NCI-H82 (cell line): ENCODE measurements around the gene FIGNL2.

Experiments used
- DNase-seq: peaks from one replicate; lab custom pipeline; 2025; lab: John Stamatoyannopoulos, UW

FIGNL2 gene

DNA sequence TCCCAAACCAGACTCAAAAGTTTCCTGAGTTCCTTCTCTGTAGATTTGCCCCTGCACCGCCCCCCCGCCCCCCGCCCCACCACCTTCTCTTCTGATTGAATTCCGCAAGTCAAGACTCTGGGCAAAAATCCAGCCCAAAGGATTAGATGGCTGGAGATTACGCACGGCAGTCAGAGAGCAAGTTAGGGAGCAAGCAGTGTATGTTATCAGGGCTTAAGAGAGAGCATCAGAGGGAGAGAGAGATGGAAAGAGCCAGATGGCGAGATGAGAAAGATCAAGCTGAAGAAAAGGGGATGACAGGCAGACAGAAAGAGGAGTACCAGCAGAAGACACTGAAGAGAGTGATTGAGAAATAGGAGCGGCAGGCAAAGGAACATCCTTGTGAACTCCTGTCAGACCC, 25.5 kb upstream of the FIGNL2 start:
- DNase-seq, result peak; percentile 99

DNA sequence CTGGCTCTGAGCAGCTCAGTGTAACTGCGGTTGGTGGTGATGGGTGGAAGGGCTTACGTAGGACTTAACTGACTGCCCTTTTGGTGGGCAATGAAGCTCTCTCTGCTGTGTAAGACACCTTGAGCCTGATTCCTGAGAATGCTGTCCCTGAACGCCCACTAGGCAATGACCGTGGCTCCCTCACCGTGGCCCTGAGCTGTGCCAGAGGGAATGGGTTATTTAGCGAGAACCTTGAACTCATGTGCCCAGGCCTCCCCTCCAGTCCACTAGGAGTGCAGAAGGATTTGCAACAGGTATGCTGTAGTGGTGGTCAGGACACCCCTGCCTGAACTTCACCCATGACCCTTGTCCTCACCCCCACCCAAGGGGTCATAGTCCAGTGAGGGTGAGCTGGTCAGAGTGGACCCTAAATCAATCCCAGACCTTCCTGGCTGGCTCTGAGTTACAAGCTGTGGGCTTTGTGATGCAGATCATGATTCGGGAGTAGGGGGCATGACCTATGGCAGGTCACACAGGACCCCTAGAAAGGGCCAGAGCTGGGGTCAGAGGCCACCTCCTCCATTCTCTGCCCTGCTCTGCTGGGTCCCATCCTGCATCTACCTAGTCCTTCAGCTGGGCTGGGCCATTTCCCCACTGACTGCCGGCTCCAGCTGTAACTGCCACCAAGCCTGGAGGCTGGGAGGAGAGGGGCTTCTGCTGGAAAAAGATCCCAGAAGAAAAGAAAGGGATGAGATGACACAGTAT, 24.9 kb upstream of the FIGNL2 start:
- no peak for DNase-seq

GRCh38 chr12:51872689-51872981, 24.1 kb upstream of the FIGNL2 start:
- DNase-seq, result no peak

DNA sequence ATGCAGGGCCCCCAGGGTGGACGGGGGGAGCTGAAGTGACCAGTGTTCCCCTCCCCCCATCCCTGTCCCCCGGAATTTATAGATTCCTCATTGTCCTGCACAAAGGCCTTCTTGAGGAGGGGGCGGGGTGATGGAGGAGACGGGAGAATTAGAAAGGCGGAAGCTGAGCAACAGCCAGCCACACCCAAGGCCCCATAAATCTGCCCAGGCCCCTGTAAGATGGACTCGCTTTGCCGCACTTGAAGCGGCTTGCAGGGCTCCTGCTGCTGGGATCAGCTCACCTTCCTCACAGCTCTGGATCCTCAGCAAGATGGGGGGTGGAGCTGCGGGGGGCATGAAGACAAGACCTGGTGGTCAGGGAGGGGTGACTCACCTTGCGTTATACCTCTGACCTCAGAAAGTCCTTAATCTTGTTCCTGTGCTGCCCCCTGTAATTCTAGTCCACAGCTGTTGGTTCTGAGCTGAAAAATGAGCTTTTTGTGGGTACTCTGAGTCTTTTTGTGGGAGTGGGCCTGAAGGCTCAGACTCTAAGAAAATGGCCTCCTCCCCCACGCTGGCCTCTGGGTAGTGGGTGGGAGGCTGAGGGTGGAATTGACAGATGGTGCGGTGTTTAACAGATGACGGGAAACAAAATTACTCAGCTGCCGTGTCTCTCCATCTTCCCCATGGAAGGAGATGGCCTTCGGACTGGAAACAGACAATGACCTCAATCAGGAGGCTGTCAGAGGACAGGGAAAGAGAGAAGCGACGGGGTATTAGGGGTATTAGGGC, 23.6 kb upstream of the FIGNL2 start:
- DNase-seq, result peak; percentile 96

GRCh38 chr12:51871126-51871525, 22.6 kb upstream of the FIGNL2 start:
- peak; percentile 52 for DNase-seq

DNA sequence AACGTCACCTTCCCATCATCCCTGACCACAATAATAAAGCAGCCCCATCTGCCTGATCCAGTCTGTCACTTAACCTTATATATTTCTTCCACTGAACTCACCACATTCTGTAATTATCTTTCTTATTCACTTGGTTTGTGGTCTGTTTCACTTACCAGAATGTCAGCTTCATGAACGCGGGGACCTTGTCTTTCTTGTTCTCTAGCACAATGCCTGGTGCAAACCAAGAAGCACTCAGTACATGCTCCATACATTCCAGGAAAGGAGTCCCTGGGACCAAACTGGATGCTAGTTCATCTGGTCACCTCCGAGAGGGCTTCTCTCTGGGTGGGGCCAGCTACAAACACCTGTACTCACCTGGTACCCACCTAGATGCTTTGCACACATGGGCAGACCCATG, 22.0 kb upstream of the FIGNL2 start:
- DNase-seq, result no peak

DNA sequence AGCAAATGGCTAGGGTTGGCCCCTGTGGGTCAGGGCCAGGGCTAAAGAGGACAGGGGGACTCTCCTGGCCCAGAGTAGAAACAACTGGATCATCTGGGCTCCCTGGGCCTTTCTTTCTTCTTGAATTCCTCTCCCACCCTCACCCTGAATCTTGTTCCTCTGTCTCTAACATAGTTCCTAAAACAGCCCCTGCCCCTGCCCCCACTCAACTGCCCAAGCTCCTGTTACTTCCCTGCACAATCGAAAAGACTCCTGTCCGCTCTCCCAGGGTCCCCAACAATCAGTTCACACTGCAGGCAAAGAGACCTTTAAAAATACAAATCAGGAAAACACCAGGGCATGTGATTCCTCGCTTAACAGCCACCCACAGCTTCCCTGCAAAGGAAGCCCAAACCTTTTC, 21.4 kb upstream of the FIGNL2 start:
- DNase-seq, result no peak

- DNase-seq, result peak; percentile 46
These were observed 21.0 kb upstream of the FIGNL2 start for GRCh38 chr12:51869496-51869865.

DNA sequence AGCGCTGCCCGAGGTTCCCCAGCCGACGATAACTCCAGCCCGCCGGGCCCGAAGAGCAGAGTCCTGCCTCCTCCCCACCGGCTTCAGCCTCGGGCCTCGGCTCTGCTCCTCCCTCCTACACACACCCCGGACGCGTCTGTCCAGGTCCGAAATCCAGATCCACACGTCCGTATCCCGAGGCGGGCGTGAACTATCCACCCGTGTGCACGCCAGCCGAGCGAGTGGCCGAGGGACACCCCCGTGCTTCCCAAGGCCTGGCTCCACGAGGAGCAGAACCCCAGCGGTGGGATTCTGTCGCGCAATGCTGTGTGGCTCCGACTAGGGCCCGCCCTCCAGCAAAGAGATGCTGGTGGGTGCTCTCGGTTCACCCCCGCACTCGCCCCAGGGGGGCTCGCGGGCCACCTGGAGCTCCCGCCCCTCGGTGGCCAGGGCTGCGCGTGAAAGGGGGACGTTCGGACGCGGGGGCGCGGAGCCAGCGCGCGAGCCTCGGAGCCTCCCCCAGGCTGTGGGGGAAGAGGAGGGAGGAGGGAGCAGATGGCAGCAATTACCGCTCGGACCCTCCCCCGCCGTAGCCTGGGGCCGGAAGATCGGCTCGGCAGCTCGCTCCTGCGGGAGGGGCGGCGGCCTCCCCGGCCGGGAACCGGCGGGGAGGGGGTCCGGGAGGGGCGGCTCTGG, 20.4 kb upstream of the FIGNL2 start:
- DNase-seq, result peak; percentile 84

- DNase-seq, result no peak
These were observed 19.4 kb upstream of the FIGNL2 start for GRCh38 chr12:51867796-51868428.

DNA sequence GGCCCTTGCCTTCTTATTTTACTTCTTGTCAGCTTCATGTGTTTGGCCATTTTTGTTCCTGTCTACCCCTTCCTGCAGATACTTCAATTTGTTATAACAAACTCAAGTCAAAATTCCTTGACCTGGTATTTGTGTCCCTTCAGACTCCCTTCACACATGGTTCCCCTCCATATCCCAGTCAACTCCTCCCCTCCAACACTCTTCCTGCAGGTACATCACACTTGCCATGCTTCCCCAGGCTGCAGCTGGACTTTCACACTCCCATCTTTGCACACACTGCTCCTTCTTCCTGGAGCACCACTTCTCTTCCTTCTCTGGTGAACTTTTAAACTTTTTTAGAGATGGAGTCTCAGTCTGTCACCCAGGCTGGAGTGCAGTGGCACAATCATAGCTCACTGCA, 18.9 kb upstream of the FIGNL2 start:
- no peak for DNase-seq

GRCh38 chr12:51866762-51867161, 18.2 kb upstream of the FIGNL2 start:
- no peak for DNase-seq

DNA sequence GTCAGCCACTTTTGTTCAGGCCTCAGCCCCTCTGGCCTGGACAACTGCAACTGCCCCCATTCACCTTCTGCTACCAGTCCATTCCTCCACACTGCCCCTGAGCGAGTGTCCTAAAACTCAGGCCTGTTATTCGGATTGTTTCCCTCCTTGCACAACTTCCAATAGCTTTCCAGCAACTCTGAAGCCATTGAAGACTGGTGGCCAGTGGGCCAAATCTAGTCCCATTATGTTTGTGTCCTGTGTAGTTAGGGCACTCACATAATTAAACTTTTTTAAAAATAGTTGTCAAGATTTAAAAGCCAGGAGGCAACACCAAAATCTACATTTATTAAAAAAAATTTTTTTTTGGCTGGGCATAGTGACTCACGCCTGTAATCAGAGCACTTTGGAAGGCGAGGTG, 17.8 kb upstream of the FIGNL2 start:
- DNase-seq, result no peak

- no peak for DNase-seq
These were observed 17.3 kb upstream of the FIGNL2 start for GRCh38 chr12:51865757-51866270.

GRCh38 chr12:51864833-51865670, 16.5 kb upstream of the FIGNL2 start:
- peak; percentile 80 for DNase-seq

- peak; percentile 97 for DNase-seq
These were observed 15.7 kb upstream of the FIGNL2 start for GRCh38 chr12:51863933-51864832.

DNA sequence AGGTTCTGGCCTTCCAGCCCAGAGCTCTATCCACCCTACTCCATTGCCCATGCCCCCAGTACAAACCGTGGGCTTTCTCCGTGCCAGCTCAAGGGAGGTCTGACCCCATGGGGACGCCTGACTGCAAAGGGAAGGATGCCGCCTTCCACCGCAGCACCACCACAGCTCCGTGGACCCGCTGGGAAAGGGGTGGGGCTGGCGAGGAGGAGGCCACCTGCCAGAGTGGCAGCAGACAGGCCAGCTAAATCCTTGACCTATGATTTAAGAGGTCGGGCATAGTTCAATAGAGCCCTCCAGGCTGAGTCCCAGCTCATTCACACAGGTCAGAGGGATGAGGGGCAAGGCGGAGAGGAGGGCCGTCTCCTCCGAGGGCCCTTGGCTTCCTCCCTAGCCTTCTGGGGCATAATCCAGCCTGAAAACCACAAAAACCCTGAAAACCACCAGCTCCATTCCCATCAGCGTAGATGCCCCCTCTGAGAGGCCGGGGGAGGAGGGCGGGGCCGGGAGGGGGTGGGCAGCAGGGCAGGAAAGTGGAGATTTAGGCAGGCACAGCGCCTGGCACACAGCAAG, 14.9 kb upstream of the FIGNL2 start:
- peak; percentile 65 for DNase-seq

DNA sequence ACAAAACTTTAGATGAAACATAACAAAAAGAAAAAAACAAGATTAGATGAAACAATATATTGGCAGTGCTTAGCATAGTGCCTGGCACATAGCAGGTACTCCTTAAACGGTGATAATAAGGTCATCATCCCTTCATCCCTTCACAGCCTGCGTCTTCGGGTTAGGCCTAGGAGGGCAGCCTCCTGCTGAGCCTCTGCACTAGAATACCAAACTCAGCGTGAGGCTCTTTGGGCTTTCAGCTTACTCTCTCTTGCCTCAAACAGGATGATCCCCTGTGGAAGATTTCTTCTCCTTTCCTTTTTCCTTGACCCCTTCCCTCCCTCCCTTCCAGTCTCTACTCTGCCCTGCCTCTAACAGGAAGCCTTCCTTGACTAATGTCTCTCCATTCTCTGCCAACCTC, 14.4 kb upstream of the FIGNL2 start:
- DNase-seq, result peak; percentile 42

GRCh38 chr12:51860986-51861385, 12.5 kb upstream of the FIGNL2 start:
- DNase-seq, result no peak
